Ovary (tissue), 9 donors: ENCODE measurements around the gene NTRK1. TPM values are rescaled to one million over a fixed set of nuclear protein-coding genes. Genes with fewer than 3 reads are reported as not detected.
"Not testable (repeated sequence)": the region's sequence is repeated elsewhere in the genome, so short reads cannot be mapped to it uniquely, and the experiment has no call there.

ENCODE experiments used
- DNase-seq, 5 donors: peaks; one replicate each; pipeline ENCODE4 v3.0.0-alpha.2; 2019 to 2020
- H3K27ac ChIP-seq, 2 donors: fragments of 200-600 bp; one replicate each; pipeline versions ENCODE4 v1.5.1 to v1.8.0; 2019 to 2022
- H3K27me3 ChIP-seq: fragments of 200-600 bp; one replicate; pipeline ENCODE4 v1.8.0; 2022
- H3K36me3 ChIP-seq: fragments of 200-600 bp; sonication (generic); one replicate; pipeline ENCODE4 v1.5.1; 2019
- H3K4me1 ChIP-seq: one replicate; pipeline ENCODE4 v1.8.1; 2013; ENCODE audit warnings: mild to moderate bottlenecking, moderate library complexity; ENCODE audit not compliant: insufficient read depth
- H3K4me3 ChIP-seq: fragments of 200-600 bp; sonication (generic); one replicate; pipeline ENCODE4 v1.5.1; 2017
- H3K9me3 ChIP-seq, 2 donors: fragments of 200-600 bp in 1 of 2; sonication (generic) in 1 of 2; one replicate each; pipeline versions ENCODE4 v1.5.1 to v1.8.1; 2013 to 2019; ENCODE audit warnings: mild to moderate bottlenecking in 1 of 2, moderate library complexity in 1 of 2
- CTCF ChIP-seq, 3 donors: fragments of 450-650 bp in 2 of 3; fragments of 200-600 bp in 1 of 3; IDR thresholded peaks; one replicate each; pipeline versions ENCODE4 v1.5.1 to v1.8.0; 2016 to 2022; ENCODE audit warnings: antibody characterized with exemption in 3 of 3, mild to moderate bottlenecking in 1 of 3
- EP300 ChIP-seq: sonication (generic); formaldehyde crosslinking; IDR thresholded peaks from one replicate; pipeline ENCODE4 v1.6.1; 2017; ENCODE audit warnings: antibody characterized with exemption
- POLR2A ChIP-seq: fragments of 450-650 bp; IDR thresholded peaks from one replicate; pipeline ENCODE4 v1.6.1; 2017; ENCODE audit warnings: antibody characterized with exemption, mild to moderate bottlenecking, moderate library complexity
- whole genome bisulfite sequencing, 3 donors: extraction: QIAGEN DNeasy Blood & Tissue Kit in 1 of 3; methylation state at CpG; one replicate each; pipeline versions ENCODE4 v1.1.5 to v1.1.7; 2013 to 2017; 5-methylcytosine and 5-hydroxymethylcytosine counted together
- intact Hi-C, 4 donors: fragments of 100-400 bp; cut with DNase I; formaldehyde crosslinking; loops; one replicate each; pipeline versions ENCODE4 v1.11.0 to v1.15.1; 2022 to 2023
- polyA plus RNA-seq, 2 donors: library from polyadenylated mRNA; stranded (reverse); fragments of 200-250 nt in 1 of 2; fragments of 350-450 nt in 1 of 2; fragmentation: Illumina TruSeq in 1 of 2; extraction: RNeasy Lipid Tissue Mini Kit (QIAGEN cat#74804) in 1 of 2; gene quantifications; one replicate each; pipeline ENCODE4 v1.2.3, GENCODE V29; 2013 to 2014
- total RNA-seq, 7 donors: library from RNA; depleted of rRNA in 2 of 7; stranded (reverse); fragments of >200 nt in 2 of 7; fragmentation: NEBNext Ultra II Directional in 3 of 7; extraction: Animal tissue kit (Norgen Biotek cat#: 25700) in 3 of 7; gene quantifications; one replicate each; pipeline versions ENCODE4 v1.1.0 to v1.2.4, GENCODE V29; 2016 to 2023
- donor health status: DM: no; HTN: no; CAD: no; lungs with moderate emphysema.
- donor health status: DM: no; HTN: no; CAD: no.
- donor health status: Bipolar disorder and iron deficiency.
- donor health status: DM: yes; HTN: yes; CAD: no.
- donor health status: DM: no; HTN: no; CAD: no.
- donor health status: DM: yes; HTN: yes; CAD: no.

The NTRK1 gene
- total and polyA plus RNA-seq, 9 donors = 0.11 to 0.92 (median 0.38) TPM; not detected in 4

- Histone ChIP-seq H3K27ac (no peak overlapping the region), H3K27me3 (peaks cover 4% of the 10 kb centered on the region), H3K9me3 (no peaks in the 10 kb centered on the region), H3K4me1 (peaks cover 12% of the 10 kb centered on the region), H3K36me3 (no peaks in the 10 kb centered on the region), H3K4me3 (no peak overlapping the region)
- WGBS, 3 donors = 48 to 60% (median 52%) methylated on average over 20 to 22 of the region's 22 CpGs
- no peak for DNase-seq
- TF ChIP-seq CTCF (IDR thresholded peaks at IDR 0.05) (no peak), EP300 (no peak), POLR2A (no peak)
- intact Hi-C loops = no loop called here
These were observed 64.0 kb downstream of the NTRK1 start for GRCh38 chr1:156924478-156925153.

DNA sequence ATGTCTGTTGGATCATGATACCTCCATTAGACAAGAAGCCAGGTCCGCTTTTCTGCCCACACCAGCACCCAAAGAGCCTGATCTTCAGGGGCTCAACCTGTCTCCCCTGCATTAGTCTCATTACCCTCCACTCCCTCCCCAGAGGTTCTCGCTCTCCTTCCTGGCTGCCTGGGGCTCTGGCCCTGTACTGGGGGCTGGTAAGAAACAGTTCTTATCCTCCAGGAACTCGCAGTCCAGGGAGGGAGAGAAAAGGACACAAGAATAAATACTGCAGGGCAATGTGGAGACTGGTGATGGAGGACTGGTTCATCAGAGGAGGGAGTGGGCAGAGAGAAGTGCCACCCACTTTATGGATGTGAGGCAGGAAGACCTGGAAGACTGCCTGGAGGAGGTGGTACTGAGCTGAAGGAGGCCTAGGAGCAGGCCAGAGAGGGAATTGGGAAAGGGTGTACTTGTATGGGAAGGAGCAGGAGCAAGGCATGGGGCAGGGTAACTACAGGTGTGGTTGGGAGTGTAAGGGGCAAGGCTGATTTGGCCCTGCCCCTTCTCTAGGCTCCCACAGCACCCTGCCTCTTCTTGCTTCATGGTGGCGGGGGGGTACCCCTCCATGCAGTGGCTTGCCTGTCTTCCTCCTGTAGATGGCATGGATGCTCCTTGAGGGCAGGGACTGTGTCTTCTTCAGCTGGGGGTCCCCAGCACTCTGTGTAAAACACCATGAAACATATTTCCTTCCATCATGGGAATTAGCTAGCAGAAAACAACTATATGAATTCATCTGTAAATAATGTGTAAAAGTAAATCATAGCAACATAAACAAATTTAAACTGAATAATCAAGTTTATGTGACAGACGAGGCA, 64.7 kb downstream of the NTRK1 start:
- intact Hi-C loops = loop anchor here in 1 of 4 donors (1.0 kb wide), 1 partner anchor 28 kb away; no protein-coding TSS in a partner anchor

DNA sequence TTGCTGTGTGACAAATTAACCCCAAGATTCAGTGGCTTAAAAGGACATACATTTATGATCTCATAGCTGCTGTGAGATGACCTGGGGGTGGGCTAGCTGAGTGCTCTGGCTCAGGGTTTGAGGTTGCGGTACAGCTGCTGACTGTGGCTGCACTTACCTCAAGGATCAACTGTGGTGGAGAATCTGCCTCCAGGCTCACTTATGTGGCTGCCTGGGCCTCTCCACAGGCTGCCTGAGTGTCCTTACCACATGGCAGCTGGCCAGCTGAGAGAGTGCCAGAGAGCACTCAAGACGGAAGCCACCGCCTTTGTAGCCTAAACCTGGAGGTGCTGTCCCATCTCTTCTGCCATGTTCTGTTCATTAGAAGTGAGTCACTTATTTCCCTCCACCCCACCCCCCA, 65.5 kb downstream of the NTRK1 start:
- Histone ChIP-seq H3K27ac (no peak overlapping the region), H3K4me3 (no peak overlapping the region), H3K9me3 (no peaks in the 10 kb centered on the region), H3K36me3 (no peaks in the 10 kb centered on the region), H3K27me3 (no peaks in the 10 kb centered on the region), H3K4me1 (peaks cover 8% of the 10 kb centered on the region)
- DNase-seq = no peak
- intact Hi-C loops = loop anchor here in 1 of 4 donors (1.0 kb wide), 1 partner anchor 29 kb away; no protein-coding TSS in a partner anchor
- TF ChIP-seq EP300 = no peak
- TF ChIP-seq POLR2A = no peak
- no peak for TF ChIP-seq CTCF (IDR thresholded peaks at IDR 0.05)
- 62 to 66% (median 63%) methylated on average over 3 of the region's 3 CpGs for WGBS, 3 donors

More for the DNA sequence above, 64.7 kb downstream of the NTRK1 start:
- H3K4me3 ChIP-seq = no peak overlapping the region
- no peaks in the 10 kb centered on the region for H3K9me3 ChIP-seq
- no peak for TF ChIP-seq CTCF (IDR thresholded peaks at IDR 0.05)
- WGBS, 3 donors = 76 to 92% (median 88%) methylated on average over 5 of the region's 5 CpGs
- H3K4me1 ChIP-seq = peaks cover 9% of the 10 kb centered on the region
- H3K27ac ChIP-seq = no peak overlapping the region
- H3K36me3 ChIP-seq = no peaks in the 10 kb centered on the region
- no peak for DNase-seq
- peaks cover 4% of the 10 kb centered on the region for H3K27me3 ChIP-seq

DNA sequence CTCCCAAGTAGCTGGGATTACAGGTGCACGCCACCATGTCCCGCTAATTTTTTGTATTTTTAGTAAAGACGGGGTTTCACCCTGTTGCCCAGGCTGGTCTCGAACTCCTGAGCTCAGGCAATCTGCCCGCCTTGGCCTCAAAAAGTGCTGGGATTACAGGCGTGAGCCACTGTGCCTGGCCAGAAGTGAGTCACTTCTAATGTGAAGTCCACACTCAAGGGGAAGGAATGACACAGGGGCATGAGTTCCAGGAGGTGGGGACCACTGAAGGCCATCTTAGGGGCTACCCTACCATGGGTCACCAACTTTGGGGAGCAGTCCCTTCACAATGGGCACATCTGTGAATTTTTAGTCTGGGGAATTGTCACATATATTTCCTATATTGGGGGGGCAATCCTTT, 66.0 kb downstream of the NTRK1 start:
- DNase-seq = not testable (repeated sequence)

More for the DNA sequence above, 66.0 kb downstream of the NTRK1 start:
- not testable (repeated sequence) for H3K27me3 ChIP-seq, H3K4me3 ChIP-seq, H3K4me1 ChIP-seq, H3K27ac ChIP-seq, H3K9me3 ChIP-seq, H3K36me3 ChIP-seq
- intact Hi-C loops = loop anchor here in 1 of 4 donors (1.0 kb wide), 1 partner anchor 29 kb away; no protein-coding TSS in a partner anchor
- WGBS, 3 donors = 89 to 90% (median 89%) methylated on average over 6 of the region's 6 CpGs
